ENCODE results near the gene THTPA.

DNA sequence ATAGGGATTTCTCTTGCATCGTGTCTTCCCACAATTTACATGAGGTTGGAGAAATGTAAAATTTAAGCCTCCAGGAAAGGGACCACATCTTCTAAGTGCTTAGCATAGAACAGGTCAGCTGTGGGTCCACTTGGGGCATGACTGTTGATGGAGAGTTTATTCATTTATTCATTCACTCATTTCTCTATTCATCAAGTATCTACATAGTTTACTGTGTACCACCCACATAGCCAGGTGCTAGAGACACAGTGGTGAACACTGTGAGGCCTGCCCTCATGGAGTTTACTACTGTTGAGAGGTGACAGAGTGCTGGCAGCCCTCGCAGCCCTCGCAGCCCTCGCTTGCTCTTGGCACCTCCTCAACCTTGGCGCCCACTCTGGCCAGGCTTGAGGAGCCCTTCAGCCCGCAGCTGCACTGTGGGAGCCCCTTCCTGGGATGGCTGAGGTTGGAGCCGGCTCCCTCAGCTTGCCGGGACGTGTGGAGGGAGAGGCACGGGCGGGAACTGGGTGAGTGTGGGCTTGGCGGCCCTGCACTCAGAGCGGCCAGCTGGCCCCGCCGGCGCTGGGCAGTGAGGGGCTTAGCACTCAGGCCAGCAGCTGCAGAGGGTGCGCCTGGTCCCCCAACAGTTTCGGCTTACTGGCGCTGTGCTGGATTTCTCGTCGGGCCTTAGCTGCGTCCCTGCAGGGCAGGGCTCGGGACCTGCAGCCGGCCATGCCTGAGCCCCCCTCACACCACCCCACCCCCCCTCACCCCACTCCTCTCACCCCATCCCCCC is 24.3 kb downstream of the THTPA start:
- TF ChIP-seq, protein P1, sequence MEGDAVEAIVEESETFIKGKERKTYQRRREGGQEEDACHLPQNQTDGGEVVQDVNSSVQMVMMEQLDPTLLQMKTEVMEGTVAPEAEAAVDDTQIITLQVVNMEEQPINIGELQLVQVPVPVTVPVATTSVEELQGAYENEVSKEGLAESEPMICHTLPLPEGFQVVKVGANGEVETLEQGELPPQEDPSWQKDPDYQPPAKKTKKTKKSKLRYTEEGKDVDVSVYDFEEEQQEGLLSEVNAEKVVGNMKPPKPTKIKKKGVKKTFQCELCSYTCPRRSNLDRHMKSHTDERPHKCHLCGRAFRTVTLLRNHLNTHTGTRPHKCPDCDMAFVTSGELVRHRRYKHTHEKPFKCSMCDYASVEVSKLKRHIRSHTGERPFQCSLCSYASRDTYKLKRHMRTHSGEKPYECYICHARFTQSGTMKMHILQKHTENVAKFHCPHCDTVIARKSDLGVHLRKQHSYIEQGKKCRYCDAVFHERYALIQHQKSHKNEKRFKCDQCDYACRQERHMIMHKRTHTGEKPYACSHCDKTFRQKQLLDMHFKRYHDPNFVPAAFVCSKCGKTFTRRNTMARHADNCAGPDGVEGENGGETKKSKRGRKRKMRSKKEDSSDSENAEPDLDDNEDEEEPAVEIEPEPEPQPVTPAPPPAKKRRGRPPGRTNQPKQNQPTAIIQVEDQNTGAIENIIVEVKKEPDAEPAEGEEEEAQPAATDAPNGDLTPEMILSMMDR (conservative IDR thresholded peaks at IDR 0.05; ENCODE audit: low read depth, low read length), result no peak
- no peak for TF ChIP-seq EZH2 (IDR thresholded peaks at IDR 0.05; ENCODE audit: borderline replicate concordance, low read depth, low read length, poor library complexity, severe bottlenecking)
